Fibroblast of skin of left biceps (primary cell): ENCODE results near the gene TNPO2.
"Not testable (repeated sequence)": the region's sequence is repeated elsewhere in the genome, so short reads cannot be mapped to it uniquely, and the experiment has no call there.

Experiments
- DNase-seq, 2 experiments: peaks; one replicate each; pipeline ENCODE4 v3.0.0-alpha.2; 2013; ENCODE audit warnings: low read depth in 2 of 2

The TNPO2 gene

DNA sequence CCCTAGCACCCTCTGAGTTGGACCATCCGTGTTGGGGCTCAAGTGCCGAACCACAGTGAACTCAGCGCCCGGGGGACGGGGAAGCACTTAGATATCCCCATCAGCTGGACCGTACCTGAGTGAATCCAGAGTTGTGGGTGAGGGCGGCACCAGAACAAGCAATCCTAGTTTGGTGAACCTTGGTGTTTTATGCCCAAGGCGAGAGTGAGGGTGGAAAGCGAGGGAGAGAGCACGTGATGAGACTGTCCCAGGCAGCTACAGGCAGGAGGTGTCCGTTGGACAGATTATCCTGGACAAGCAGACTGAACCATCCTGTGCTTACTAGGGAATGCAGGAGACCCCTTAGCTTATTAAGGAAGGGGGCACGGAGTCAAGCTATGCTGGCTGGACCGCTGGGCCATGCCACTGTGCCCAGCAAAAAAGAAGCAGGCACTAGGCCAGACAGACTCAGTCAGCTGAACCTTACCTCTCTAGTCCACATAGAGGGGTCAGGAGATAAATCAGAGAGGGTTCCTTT is 14.2 kb upstream of the TNPO2 start:
- no peak for DNase-seq

DNA sequence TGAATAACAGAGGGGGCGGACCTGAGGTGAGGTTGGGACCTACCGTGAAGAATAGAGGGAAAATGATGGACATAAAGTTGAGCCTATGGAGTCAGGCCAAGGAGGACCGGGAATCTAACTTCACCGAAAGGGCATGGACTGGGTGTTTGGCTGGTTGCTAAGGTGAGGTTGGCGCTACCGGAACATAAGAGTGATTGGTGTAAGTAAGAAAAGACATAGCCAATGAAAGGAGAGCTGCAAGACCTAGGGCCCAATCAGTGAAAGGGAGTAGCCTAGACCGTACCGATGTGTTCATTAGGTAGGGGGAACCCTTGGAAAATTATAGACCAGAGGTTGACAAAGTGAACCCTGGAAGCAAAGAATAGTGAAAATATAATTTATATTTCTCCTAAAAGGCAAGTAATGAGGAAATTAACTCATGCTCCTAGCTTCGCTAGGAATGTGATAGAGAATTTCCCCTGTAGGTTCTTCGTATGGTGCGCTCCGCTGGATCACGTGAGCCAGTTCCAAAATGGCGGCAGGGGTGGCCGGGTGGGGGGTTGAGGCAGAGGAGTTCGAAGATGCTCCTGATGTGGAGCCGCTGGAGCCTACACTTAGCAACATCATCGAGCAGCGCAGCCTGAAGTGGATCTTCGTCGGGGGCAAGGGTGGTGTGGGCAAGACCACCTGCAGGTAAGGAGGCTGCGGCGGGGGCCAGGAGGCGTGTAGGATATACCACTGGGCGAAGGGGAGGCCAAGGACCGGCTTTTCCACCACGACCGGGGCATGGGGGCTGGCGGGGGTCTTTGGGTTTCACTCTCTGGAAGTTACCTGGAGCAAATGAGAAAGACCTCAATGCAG is 13.5 kb upstream of the TNPO2 start, which contains the start of gene GET3:
Gene GET3, plus strand, starts transcription at position 503 of the 840 bp plus-strand sequence. Its CDS starts 9 bp downstream, at position 512.
- peak; percentile 100 for DNase-seq

DNA sequence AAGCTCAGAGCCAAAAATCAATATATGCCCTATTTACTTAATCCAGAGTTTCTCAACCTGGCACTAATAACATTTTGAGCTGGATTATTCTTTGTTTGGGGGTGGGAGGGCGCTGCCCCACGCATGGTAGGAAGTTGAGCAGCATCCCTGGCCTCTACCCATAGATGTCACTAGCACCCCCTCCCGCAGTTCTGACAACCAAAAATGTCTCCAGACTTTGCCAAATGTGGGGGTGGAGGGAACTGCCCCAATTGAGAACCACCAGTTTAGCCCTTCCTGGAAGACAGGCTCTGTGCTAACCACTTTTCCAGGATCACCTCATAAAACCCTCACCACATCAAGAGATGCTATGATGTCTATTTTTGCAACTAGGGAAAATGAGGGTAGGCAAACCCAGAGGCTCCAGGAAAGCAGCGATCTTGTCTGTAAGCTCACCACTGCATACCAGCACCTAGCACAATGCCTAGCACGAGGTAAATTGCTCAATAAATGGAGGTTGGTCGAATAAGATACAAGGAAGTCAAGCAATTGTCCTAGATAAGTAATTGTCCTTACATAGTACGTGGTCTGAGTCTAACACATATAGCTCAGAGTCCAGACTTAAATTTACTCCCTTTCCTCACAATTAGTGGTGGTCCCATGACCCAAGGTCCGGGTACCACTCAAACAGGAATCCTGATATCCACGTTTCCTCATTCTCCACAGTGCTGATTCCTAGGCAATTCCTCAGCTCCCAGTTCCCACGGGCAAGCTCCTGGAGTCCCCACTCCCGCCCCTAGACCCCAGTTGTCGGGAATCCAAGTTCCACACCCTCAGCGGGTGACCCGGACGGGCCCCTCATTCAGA is 9.9 kb upstream of the TNPO2 start:
- DNase-seq, result peak in 1 of 2 experiments; percentile 8

DNA sequence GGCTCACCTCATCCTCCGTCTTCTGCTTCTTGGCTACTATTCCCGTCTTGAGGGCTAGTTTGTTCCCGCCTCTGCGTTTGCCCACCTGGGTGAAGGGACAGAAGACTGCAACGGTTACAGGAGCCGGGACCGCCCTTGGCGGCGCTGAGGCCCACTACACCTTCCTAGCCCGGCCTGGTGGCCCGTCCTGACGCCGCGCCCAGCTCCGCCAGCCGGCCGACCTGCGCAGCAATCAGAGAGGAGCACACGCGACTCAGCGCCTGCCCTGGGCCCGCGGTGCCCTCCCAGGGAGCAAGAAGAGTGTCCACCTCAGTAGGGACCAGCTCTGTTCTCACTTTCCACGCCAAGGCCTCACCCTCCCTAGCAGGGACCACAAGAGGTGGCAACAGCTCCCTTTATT is 7.6 kb upstream of the TNPO2 start:
- no peak for DNase-seq

DNA sequence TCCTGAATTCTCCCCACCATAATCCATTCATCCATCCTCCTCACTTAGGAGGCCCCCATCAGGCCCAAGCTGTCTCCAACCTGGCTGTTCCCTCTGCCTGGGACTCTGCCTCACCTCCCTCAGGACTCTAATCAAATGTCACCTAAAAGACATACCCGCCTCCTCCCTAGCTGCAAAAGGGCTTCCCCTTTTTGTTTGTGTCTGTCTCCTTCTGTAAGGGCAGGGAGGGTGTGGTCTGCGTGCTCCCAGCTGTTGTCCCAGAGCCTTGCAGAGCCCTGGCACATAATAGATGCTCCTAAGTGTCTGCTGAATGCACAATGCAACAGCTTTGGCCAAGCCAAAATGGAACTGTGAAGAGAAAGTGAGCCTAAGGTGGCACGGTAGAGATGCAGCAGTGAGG is 6.3 kb upstream of the TNPO2 start:
- no peak for DNase-seq

DNA sequence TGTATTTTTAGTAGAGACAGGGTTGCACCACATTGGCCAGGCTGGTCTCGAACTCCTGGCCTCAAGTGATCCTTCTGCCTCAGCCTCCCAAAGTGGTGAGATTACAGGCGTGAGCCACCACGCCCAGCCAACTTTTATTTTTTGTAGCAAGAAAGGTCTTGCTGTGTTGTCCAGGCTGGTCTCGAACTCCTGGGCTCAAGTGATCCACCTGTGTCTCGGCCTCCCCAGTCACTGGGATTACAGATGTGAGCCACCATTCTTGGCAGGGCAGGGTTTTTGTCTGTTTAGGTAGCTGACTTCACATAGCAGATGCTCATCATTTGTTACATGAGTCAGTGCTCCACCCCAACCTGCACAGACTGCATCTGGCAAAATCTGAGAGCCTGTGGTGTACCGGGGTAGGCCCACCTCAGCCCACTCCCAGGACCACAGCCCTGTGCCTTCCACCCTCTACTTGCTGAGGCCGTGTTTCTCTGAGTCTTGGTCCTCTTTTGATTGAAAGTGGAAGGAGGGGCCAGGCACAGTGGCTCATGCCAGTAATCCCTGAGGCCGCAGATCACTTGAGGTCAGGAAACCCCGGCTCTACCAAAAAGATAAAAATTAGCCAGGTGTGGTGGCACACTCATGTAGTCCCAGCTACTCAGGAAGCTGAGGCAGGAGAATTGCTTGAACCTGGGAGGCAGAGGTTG is 4.2 kb upstream of the TNPO2 start:
- no peak for DNase-seq

DNA sequence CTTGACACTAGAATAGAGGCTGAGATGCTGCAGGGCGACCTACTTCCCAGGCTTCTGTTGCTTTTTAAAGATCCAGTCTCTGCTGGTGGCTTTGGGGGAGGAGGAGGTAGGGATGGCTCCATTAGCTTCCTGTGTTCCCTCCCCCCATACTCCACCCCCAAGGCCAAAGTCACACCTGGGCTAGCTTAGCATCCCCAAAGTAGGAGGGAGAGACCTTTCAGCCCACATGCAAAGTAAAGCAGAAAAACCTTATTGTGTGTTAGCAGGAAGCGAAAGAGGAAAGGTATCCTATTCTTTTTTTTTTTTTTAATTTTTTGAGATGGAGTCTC is 3.2 kb upstream of the TNPO2 start:
- DNase-seq, result no peak

DNA sequence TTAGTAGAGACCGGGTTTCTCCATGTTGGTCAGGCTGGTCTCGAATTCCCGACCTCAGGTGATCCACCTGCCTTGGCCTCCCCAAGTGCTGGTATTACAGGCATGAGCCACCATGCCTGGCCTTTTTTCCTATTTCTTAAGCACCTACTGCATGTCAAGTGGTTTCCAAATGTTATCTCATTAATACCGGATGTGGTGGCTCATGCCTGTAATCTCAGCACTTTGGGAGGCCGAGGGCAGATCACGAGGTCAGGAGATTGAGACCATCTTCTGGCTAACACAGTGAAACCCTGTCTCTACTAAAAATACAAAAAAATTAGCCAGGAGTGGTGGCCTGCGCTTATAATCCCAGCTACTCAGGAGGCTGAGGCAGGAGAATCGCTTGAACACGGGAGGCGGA is 1.9 kb upstream of the TNPO2 start:
- not testable (repeated sequence) for DNase-seq

DNA sequence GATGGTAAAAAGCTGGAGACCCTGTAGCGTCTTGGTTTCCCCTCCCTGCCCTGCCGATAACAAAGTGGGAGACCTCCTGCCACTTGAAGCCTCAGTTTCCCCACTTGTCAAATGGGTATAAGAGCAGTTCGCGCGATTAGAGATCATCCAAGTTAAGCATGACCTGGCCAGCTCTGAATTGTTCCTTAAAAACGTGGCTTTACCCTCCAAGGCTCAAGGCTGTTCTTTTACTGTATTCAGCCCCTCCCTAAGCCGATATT is 421 bp downstream of the TNPO2 start:
- DNase-seq, result no peak

DNA sequence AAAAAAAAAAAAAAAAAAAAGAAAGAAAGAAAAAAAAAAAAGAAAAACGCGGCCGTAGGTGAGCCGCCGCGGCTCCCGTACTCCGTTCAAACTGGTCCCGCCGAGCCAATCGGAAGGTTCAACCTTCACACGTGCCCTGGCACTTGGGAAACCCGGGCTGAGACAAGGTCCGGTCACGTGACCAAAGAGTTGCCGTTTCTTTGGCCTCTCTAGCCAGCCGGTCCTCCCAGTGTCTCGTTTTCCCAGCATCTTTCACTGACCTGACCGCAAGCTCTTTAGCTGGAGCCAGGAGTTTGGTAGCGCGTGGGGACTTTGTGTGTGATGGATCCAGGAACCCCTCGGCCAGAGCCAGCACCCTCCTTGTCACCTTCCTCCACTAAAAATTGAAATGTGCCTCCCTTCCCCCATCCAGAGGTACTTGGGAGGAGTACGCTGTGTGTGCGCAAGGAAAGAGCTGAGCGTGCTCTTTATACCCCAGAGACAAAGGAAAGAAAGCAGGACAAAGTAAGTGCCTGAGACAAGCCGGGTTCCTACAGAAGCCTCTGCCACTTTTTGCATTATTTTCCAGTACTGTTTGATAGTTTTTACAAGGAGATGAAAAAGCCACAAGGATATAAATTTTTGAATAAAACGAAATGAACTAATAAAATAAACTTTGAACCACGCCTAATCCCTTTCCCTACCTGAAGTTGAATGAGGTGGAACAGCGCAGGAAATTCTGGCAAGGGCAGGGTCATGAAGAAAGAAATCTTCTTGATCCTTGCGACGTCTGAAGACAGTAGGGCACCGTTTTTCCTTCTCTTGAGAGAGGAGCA is 959 bp downstream of the TNPO2 start:
- peak; percentile 98 for DNase-seq

DNA sequence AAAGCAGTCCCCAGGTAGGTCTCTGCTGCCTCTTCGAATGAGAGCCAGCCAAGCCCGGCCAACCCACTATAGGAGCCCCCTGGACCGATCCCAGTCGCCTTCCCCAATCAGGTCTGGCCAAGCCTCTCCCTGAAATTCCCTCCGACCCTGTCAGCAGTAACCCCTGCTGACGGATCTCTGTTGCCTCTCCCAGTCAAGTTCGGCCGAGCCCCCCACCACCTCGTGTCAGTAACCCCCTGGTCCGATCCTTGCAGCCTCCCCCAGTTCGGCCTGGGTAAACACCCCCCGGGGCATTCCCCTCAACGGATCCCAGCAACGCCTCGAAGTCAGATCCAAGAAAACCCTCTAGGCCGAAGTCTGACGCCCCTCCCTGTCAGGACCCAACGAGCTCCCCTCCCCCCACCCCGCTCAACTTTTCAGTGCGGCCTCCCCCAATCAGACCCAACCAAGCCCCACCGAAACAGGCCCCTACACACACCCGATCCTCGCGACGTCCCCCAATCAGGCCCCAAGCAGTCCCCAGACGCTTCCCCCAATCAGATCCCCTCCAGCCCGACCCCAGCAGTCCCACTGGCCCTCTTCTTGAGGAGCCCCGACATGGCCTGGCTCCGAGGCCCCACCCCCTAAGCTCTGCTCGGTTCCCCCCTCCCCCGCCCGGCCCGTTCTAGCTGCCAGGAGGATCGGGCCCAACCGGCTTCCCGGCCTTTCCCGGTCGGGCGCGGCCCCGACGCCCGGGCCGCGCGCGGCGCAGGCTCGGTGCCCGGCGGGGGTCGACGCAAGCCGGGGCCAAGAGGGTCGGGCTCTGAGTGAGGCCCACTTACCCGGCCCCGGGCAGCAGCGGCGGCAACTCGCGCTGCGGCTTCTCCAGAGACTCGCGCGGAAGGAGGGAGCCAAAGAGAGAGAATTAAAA is 1.8 kb downstream of the TNPO2 start:
- peak; percentile 47 to 49 for DNase-seq

DNA sequence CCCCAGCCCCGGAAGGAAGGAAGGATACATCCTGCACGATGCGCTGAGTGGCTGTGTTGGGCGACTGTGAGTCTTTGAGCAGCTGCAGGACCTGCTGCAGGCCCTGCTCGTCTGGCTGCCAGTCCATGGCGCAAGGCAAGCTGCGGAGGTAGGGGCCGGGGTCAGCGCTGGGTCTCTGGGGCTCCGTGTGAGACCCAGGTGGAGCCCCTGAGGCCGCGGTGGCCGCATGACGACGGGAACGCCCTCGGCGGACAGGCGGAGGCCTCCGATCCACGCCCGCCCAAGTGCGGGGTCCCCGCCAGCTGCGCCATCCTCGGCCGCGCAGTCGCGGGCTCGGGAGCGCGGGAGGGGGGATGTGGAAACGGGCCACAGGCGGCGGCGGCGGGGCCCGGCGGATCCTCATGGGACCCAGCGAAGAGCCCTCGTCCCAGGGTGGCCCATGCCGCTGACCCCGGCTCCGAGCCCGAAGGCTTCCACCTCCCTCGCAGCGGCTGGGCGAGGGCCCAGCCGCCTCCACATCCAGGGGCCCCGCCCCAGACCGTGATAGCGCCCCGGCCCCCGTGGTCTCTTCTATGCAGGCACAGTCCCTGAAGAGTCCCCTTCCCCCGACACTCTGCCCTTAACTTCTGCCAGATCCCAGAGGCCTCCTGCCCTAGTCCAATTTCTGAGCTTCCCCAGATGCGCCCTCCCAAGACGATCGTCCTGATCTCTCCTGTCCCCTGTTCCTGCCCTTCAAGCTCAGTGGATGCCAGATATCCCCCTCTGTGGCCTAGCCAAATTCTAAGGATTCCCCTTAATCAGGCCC is 2.7 kb downstream of the TNPO2 start:
- DNase-seq, result no peak

DNA sequence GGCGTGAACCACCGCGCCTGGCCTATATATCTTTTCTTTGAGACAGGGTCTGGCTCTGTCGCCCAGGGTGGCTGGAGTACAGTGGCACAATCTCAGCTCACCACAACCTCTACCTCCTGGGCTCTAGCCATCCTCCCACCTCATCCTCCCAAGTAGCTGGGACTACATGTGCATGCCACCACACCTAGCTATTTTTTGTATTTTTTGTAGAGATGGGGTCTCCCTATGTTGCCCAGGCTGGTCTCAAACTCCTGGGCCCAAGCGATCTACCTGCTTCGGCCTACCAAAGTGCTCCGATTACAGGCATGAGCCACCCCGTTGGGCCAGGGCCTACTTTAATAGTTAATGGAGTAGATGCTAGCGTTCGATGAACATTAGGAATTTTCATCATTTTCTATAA is 3.4 kb downstream of the TNPO2 start:
- no peak for DNase-seq

DNA sequence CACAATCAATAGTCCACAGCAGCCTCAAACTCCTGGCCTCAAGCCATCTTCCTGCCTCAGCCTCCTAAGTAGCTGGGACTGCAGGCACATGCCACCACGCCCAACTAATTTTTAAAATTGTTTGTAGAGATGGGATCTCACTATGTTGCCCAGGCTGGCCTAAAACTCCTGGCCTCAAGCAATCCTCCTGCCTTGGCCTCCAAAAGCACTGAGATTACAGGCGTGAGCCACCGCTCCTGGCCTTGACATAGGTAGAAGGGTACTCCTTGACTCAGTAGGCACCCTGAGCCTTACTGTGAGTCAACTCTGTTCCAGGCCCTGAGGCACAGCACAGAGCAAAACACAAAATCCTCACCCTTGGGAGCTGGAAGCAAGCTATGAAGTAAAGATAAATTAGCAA is 7.8 kb downstream of the TNPO2 start:
- DNase-seq, result no peak

DNA sequence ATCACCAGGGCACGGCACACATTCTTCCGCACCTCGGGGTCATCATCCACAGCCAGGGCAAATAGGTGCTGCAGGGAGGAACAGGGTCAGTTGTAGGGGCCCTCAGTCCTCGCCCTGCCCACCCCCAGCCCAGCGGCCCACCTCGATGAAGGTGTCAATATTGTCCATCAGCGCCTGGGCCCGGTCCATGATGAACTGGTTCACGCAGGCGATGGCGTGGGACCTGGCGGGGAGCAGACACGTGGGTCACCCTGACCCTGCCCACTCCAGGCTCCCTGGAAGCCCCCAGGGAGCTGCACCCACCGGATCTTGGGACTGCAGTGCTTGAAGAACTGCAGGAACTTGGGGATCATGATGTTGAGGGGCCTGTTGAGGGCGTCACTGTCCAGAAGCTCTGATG is 8.6 kb downstream of the TNPO2 start:
- DNase-seq, result no peak

DNA sequence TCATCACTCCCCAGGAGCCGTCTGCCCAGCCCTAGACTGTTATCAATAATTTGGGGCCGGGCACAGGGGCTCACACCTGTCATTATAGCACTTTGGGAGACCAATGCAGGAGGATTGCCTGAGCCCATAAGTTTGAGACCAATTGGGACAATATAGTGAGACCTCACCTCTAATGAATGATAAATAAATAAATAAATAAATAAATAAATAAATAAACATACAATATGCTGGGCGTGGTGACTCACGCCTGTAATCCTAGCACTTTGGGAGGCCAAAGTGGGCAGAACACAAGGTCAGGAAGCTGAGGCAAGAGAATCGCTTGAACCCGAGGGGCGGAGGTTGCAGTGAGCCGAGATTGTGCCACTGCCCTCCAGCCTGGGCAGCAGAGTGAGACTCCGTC is 10.4 kb downstream of the TNPO2 start:
- not testable (repeated sequence) for DNase-seq

DNA sequence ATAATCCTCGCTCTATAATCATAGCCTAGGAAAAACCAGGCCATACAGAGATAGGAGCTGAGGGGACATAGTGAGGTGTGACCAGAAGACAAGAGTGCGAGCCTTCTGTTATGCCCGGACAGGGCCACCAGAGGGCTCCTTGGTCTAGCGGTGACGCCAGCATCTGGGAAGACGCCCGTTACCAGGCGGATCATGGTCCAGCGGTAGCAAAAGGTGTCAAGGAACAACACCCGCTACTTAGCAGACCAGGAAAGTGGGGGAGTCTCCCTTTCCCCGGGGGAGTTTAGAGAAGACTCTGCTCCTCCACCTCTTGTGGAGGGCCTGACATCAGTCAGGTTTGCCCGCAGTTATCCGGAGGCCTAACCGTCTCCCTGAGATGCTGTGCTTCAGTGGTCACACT is 11.7 kb downstream of the TNPO2 start:
- DNase-seq, result not testable (repeated sequence)

DNA sequence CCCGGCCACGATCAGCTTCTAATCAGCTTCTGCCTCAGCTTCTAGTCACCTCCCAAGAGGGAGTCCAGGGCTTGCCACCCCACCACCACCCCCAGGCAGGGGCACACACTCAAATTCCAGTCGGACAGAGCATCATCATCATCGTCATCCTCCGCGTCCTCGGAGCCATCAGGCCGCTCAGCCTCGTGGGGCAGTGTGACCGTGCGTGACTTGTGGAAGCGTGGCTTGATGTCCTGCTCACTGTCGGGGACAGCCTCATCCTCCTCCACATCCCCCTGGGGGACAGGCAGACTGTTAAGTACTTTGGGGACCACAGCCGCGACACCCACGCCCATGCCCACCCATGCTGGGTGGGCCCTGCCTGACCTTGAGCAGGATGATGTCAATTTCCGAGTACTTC is 12.5 kb downstream of the TNPO2 start:
- no peak for DNase-seq

DNA sequence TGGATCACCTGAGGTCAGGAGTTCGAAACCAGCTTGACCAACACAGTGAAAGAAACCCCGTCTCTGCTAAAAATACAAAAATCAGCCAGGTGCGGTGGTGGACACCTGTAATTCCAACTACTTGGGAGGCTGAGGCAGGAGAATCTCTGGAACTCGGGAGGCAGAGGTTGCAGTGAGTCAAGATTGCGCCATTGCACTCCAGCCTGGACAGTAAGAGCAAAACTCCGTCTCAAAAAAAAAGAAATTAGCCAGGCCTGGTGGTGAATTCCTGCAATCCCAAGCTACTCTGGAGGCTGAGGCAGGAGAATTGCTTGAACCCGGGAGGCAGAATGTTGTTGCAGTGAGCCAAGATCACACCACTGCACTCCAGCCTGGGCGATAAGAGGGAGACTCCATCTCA is 15.1 kb downstream of the TNPO2 start:
- no peak for DNase-seq

DNA sequence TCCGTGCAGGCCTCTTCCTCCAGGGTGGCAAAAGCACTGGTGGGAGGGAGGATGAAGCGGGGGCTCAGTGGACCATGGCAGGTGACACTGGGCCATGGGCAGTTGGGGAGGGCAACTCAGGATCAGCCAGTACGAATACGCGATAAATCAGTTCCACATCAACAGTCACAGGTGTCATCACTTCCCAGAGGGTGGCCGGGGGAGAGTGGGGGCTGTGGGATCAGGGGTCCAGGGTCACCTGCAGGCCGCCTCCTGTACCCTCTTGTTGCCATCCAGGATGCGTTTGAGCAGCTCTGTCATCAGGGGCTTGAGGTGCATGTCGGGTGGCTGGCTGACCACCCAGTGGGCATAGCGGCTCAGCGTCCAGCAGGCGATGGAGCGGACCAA is 17.4 kb downstream of the TNPO2 start:
- DNase-seq, result no peak
